GM12891 (cell line): ENCODE measurements around the gene BANF2.

Experiments
- DNase-seq: peaks from one replicate; pipeline ENCODE4 v3.0.0; 2011; ENCODE audit warnings: low spot score; ENCODE audit not compliant: insufficient read length
- FAIRE-seq: peaks from 2 replicates; lab custom pipeline; 2011; peaks lifted over from hg19 to GRCh38; lab: Jason Lieb, UNC
- PAX5 ChIP-seq: IDR thresholded peaks from 2 replicates; pipeline ENCODE4 v1.6.1; 2011; ENCODE audit warnings: low read length, moderate library complexity, mild to moderate bottlenecking; ENCODE audit not compliant: insufficient read depth, severe bottlenecking
- POLR2A ChIP-seq: IDR thresholded peaks from 2 replicates; pipeline ENCODE4 v1.6.1; 2011; ENCODE audit warnings: low read depth, low read length, control low read depth
- POLR2AphosphoS5 ChIP-seq: IDR thresholded peaks from 2 replicates; pipeline ENCODE4 v1.6.1; 2011; ENCODE audit warnings: low read depth, low read length, control low read depth
- POU2F2 ChIP-seq: IDR thresholded peaks from 2 replicates; pipeline ENCODE4 v1.6.1; 2011; ENCODE audit warnings: low read depth, mild to moderate bottlenecking, control low read depth, low read length, moderate library complexity
- SPI1 ChIP-seq: IDR thresholded peaks from 2 replicates; pipeline ENCODE4 v1.6.1; 2011; ENCODE audit warnings: low read depth, low read length, control low read depth
- TAF1 ChIP-seq: IDR thresholded peaks from 2 replicates; pipeline ENCODE4 v1.6.1; 2011; ENCODE audit warnings: low read depth, low read length, control low read depth

Gene BANF2

GRCh38 chr20:17747431-17747846 is 47.7 kb downstream of the BANF2 start:
- peak; percentile 9 for FAIRE-seq
- TF ChIP-seq SPI1 (no peak), PAX5 (no peak), TAF1 (no peak), POU2F2 (no peak), POLR2A (no peak), POLR2AphosphoS5 (no peak)
- no peak for DNase-seq

- FAIRE-seq (no peak), DNase-seq (no peak)
- TF ChIP-seq POLR2AphosphoS5 (no peak), PAX5 (no peak), TAF1 (no peak), SPI1 (no peak), POU2F2 (no peak), POLR2A (no peak)
Measured at GRCh38 chr20:17748279-17748678, 48.5 kb downstream of the BANF2 start.

GRCh38 chr20:17749626-17749977 is 49.8 kb downstream of the BANF2 start:
- TF ChIP-seq POU2F2: no peak
- TF ChIP-seq SPI1: no peak
- no peak for TF ChIP-seq TAF1
- TF ChIP-seq POLR2AphosphoS5: no peak
- TF ChIP-seq PAX5: no peak
- TF ChIP-seq POLR2A: no peak
- no peak for FAIRE-seq
- DNase-seq: no peak

GRCh38 chr20:17749978-17750721 is 50.4 kb downstream of the BANF2 start:
- DNase-seq (no peak), FAIRE-seq (no peak)
- TF ChIP-seq SPI1 (no peak), POLR2AphosphoS5 (no peak), POLR2A (no peak), PAX5 (no peak), POU2F2 (no peak), TAF1 (no peak)

GRCh38 chr20:17750722-17751045 is 50.9 kb downstream of the BANF2 start:
- DNase-seq (no peak), FAIRE-seq (no peak)
- no peak for TF ChIP-seq POU2F2
- TF ChIP-seq SPI1: no peak
- no peak for TF ChIP-seq POLR2AphosphoS5

GRCh38 chr20:17751640-17752039 is 51.9 kb downstream of the BANF2 start:
- FAIRE-seq: no peak
- DNase-seq: no peak
- TF ChIP-seq POLR2A: no peak
- TF ChIP-seq POLR2AphosphoS5: no peak
- no peak for TF ChIP-seq POU2F2
- TF ChIP-seq TAF1: no peak
- no peak for TF ChIP-seq PAX5
- TF ChIP-seq SPI1: no peak

GRCh38 chr20:17752459-17752858 is 52.7 kb downstream of the BANF2 start:
- FAIRE-seq: no peak
- TF ChIP-seq SPI1: no peak
- no peak for DNase-seq

- no peak for DNase-seq
- no peak for FAIRE-seq
- no peak for TF ChIP-seq SPI1
- no peak for TF ChIP-seq POLR2A
- no peak for TF ChIP-seq POLR2AphosphoS5
- no peak for TF ChIP-seq PAX5
- TF ChIP-seq POU2F2: no peak
- TF ChIP-seq TAF1: no peak
Measured at GRCh38 chr20:17753516-17753915, 53.8 kb downstream of the BANF2 start.

- no peak for DNase-seq
- no peak for FAIRE-seq
- TF ChIP-seq POLR2A: no peak
- no peak for TF ChIP-seq POU2F2
- no peak for TF ChIP-seq TAF1
Measured at GRCh38 chr20:17756529-17756928, 56.8 kb downstream of the BANF2 start.

GRCh38 chr20:17757496-17757895 is 57.7 kb downstream of the BANF2 start:
- FAIRE-seq (no peak), DNase-seq (no peak)
- no peak for TF ChIP-seq SPI1
- no peak for TF ChIP-seq POU2F2
- TF ChIP-seq POLR2AphosphoS5: no peak
- TF ChIP-seq TAF1: no peak
- no peak for TF ChIP-seq PAX5

- no peak for TF ChIP-seq TAF1
- TF ChIP-seq POU2F2: no peak
- TF ChIP-seq SPI1: no peak
- no peak for TF ChIP-seq POLR2A
- no peak for TF ChIP-seq PAX5
- no peak for TF ChIP-seq POLR2AphosphoS5
- FAIRE-seq: no peak
Measured at GRCh38 chr20:17758010-17758409, 58.2 kb downstream of the BANF2 start.

More at GRCh38 chr20:17758010-17758409, 58.2 kb downstream of the BANF2 start:
- no peak for DNase-seq
